ENCODE data around the gene RGS16. TPM values are rescaled to one million over a fixed set of nuclear protein-coding genes. Genes with fewer than 3 reads are reported as not detected.
A peak's percentile ranks its signal among the peaks of the same experiment; 100 is the strongest.

RGS16 gene
- total and polyA plus RNA-seq, 5 experiments from 2014 or later, result 0.41 to 0.49 TPM; not detected in 3

GRCh38 chr1:182587666-182588499 lies 16.3 kb downstream of the RGS16 start:
- Mint-ChIP-seq H3K27me3 (peaks cover 0 to 2% (median 0%) of the 10 kb centered on the region in 5 donors), H3K36me3 (peaks cover 24 to 35% (median 33%) of the 10 kb centered on the region in 3 donors), H3K27ac (peak overlapping the region; percentile 97 to 100 (median 99)), H3K4me3 (peak overlapping the region; percentile 94 to 98 (median 97)), H3K9me3 (no peaks in the 10 kb centered on the region), H3K4me1 (peaks cover 34 to 62% (median 55%) of the 10 kb centered on the region in 4 donors)
- POLR2A ChIA-PET, result interaction anchor here (0.5 to 1.6 kb wide), 11 partner anchors 9 to 336 kb away, joined by 3 to 8 read pairs (median 4); no protein-coding TSS in a partner anchor
- peak; percentile 7 to 9 for ATAC-seq
- DNase-seq, result peak in 1 of 10 donors; percentile 17

DNA sequence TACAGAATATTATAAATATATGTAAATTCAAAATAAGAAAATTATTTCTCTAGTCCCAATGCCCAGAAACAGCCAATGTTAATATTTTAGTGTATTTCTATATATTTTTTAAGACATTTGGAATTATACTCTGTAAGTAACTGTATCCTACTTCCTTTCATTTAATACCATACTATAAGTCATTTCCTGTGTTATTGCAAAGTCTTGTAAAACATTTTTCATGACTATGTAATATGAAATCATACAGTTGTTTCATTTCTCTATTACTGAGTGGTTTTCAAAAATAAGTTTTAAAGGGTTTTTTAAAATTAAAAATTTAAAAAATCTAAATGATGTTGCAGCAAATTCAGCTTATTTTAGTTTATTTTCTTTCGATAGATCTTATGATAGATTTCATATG lies 17.1 kb downstream of the RGS16 start:
- Mint-ChIP-seq H3K27me3 (no peaks in the 10 kb centered on the region), H3K9me3 (no peaks in the 10 kb centered on the region), H3K4me1 (peaks cover 34 to 70% (median 63%) of the 10 kb centered on the region in 4 donors), H3K27ac (peak overlapping the region in 1 of 10 donors; percentile 100), H3K36me3 (peaks cover 24 to 43% (median 40%) of the 10 kb centered on the region in 3 donors), H3K4me3 (peak overlapping the region in 1 of 10 donors; percentile 98)
- no peak for DNase-seq
- POLR2A ChIA-PET, result no interaction called here
- ATAC-seq, result no peak

GRCh38 chr1:182586380-182586779 lies 17.8 kb downstream of the RGS16 start:
- H3K36me3 Mint-ChIP-seq, result peaks cover 24 to 50% (median 44%) of the 10 kb centered on the region in 3 donors
- ATAC-seq (no peak), DNase-seq (no peak)
- no peak overlapping the region for H3K27ac Mint-ChIP-seq
- H3K4me3 Mint-ChIP-seq, result peak overlapping the region in 9 of 10 donors; percentile 15 to 77 (median 70)
- H3K9me3 Mint-ChIP-seq, result no peaks in the 10 kb centered on the region
- POLR2A ChIA-PET, result no interaction called here
- H3K27me3 Mint-ChIP-seq, result no peaks in the 10 kb centered on the region
- H3K4me1 Mint-ChIP-seq, result peaks cover 34 to 73% (median 66%) of the 10 kb centered on the region in 4 donors

DNA sequence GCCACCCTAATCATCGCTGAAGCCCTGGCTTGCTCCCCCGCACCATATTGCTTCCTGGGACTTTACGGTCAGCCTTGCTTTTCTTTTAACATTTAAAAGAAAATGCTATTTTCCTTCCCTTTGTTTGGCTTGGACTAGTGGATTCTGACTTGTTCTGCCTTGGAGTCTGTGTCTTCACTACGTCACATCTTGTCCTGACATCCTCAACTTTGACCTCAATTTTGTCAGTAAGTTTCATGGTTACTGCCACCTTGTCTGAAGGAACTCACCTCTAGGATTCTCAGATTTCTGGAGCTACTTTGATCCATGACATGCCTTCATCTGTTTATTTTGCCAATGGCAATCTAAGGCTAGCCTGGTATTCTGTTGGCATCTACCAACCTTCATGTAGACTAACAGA lies 19.4 kb downstream of the RGS16 start:
- H3K36me3 Mint-ChIP-seq, result peaks cover 32 to 66% (median 58%) of the 10 kb centered on the region in 3 donors
- ATAC-seq (no peak), DNase-seq (no peak)
- H3K27me3 Mint-ChIP-seq, result no peaks in the 10 kb centered on the region
- no peaks in the 10 kb centered on the region for H3K9me3 Mint-ChIP-seq
- H3K4me1 Mint-ChIP-seq, result peaks cover 42 to 74% (median 71%) of the 10 kb centered on the region in 4 donors
- H3K4me3 Mint-ChIP-seq, result peak overlapping the region; percentile 52 to 79 (median 72)
- POLR2A ChIA-PET, result no interaction called here
- H3K27ac Mint-ChIP-seq, result peak overlapping the region in 4 of 10 donors; percentile 22 to 66 (median 44)

- Mint-ChIP-seq H3K36me3 (peaks cover 20 to 90% (median 65%) of the 10 kb centered on the region in 3 donors), H3K4me1 (peaks cover 36 to 66% (median 61%) of the 10 kb centered on the region in 4 donors), H3K27ac (peak overlapping the region in 1 of 10 donors; percentile 41), H3K9me3 (no peaks in the 10 kb centered on the region), H3K27me3 (no peaks in the 10 kb centered on the region), H3K4me3 (no peak overlapping the region)
- ATAC-seq (no peak), DNase-seq (no peak)
- POLR2A ChIA-PET, result no interaction called here
Measured at GRCh38 chr1:182580736-182581135, 23.5 kb downstream of the RGS16 start.

GRCh38 chr1:182575540-182576149 lies 28.5 kb downstream of the RGS16 start:
- Mint-ChIP-seq H3K4me3 (no peak overlapping the region), H3K4me1 (peaks cover 13 to 26% (median 19%) of the 10 kb centered on the region in 4 donors), H3K27me3 (no peaks in the 10 kb centered on the region), H3K27ac (no peak overlapping the region), H3K36me3 (peaks cover 26 to 79% (median 55%) of the 10 kb centered on the region in 3 donors), H3K9me3 (no peaks in the 10 kb centered on the region)
- POLR2A ChIA-PET, result no interaction called here
- DNase-seq (no peak), ATAC-seq (no peak)

DNA sequence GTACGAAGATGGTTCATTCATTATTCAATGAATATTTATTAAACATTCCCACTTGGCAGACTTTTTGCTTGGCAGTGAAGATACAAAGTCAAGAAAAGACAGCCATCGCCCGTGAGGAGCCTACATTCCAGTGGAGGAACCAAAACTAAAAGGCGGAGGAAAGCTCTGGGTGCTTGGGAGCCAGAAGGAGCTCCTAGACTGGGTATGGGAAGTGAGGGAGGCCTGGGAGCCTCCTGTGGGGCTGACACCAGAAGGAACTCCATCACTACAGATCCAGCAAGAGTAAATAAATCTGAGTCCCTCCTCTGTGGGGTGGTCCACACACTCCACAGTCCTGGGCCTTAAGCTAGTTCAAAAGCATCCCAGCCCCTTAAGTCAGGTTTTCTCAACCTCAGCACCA lies 30.0 kb downstream of the RGS16 start:
- ATAC-seq (no peak), DNase-seq (no peak)
- H3K27me3 Mint-ChIP-seq, result no peaks in the 10 kb centered on the region
- peaks cover 5 to 18% (median 14%) of the 10 kb centered on the region in 4 donors for H3K4me1 Mint-ChIP-seq
- peaks cover 14 to 64% (median 46%) of the 10 kb centered on the region in 3 donors for H3K36me3 Mint-ChIP-seq
- POLR2A ChIA-PET, result no interaction called here
- no peak overlapping the region for H3K4me3 Mint-ChIP-seq
- H3K27ac Mint-ChIP-seq, result no peak overlapping the region
- no peaks in the 10 kb centered on the region for H3K9me3 Mint-ChIP-seq

DNA sequence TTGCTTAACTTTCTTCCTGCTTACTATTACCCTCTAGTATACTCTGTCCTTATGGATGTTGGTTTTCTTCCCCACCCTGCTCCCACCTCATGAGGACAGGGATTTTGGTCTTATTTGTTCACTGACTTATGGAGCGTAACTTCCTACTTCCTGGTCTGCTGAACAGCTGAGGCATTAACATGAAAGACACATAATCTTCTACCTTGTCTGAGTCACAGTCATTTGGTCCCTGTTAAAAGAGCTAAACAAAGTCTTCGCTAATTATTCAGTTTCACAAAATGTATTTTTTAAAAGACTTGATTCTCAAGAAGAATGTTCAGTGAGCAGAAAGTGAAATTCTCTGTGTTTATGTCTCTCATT lies 33.6 kb downstream of the RGS16 start:
- POLR2A ChIA-PET, result no interaction called here
- no peak for DNase-seq
- H3K27ac Mint-ChIP-seq, result no peak overlapping the region
- no peak for ATAC-seq
- peaks cover 0 to 1% (median 0%) of the 10 kb centered on the region in 5 donors for H3K27me3 Mint-ChIP-seq
- H3K4me3 Mint-ChIP-seq, result no peak overlapping the region
- H3K36me3 Mint-ChIP-seq, result peaks cover 10 to 34% (median 27%) of the 10 kb centered on the region in 3 donors
- H3K4me1 Mint-ChIP-seq, result peaks cover 0 to 3% (median 0%) of the 10 kb centered on the region in 4 donors
- no peaks in the 10 kb centered on the region for H3K9me3 Mint-ChIP-seq

DNA sequence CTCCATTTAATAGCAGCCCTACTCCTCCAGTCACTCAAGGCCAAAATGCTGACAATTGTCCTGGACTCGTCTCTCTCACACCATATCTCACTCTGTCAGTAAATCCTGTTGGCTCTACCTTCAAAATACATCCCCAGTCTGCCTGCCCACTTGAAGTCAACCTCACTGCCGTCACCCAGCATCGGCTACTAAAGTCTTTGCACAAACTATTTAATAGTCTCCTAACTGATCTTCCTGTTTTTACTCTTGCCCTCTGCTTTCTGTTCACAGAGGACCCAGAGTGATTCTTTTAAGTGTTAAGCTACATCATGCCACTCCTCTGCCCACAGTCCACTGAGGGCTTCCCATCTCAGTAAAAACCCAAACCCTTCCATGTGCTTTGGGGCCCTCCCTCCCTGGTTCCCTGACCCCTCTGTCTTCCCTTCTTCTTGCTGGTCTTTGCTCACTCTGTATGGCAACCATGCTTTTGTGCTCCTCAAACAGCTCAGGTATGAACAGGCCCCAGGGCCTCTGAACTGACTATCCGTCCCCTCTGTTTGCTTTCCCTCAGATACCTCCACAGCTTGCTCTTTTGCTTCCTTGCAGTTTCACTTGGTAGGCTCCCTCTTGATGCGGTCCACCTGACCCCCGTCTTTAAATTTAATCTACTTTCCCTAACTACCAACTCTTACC lies 34.1 kb downstream of the RGS16 start:
- Mint-ChIP-seq H3K27me3 (peaks cover 0 to 1% (median 0%) of the 10 kb centered on the region in 5 donors), H3K4me1 (peaks cover 0 to 3% (median 0%) of the 10 kb centered on the region in 4 donors), H3K4me3 (no peak overlapping the region), H3K27ac (no peak overlapping the region), H3K36me3 (peaks cover 8 to 28% (median 23%) of the 10 kb centered on the region in 3 donors), H3K9me3 (no peaks in the 10 kb centered on the region)
- no peak for DNase-seq
- POLR2A ChIA-PET, result no interaction called here
- no peak for ATAC-seq

DNA sequence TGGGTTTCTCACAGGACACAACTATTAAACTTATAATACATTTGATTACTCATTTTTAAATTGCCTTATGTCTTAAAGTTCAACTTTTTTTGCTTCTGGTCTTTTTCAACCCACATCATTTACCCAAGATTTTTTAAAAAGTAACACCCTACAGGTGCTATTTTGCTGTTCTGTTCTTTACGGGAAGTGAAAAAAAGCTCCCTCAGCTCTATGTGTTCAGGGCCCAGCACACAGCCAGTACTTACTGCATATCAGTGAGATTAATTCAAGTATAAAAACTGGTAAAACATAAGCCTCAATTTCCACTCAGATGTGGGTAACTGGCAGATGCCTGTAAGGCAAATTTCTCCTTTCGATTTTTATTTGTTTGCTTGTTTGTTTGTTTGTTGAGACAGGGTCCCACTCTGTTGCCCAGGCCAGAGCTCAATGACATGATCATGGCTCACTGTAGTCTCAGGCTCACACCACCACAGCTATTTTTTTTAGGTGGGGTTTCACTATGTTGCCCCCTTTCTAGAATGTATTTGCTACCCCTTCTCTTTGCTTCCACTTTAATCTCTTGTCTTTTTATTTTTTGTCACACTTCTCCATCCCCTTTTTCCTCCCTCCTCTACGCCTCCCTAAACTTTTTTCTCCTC lies 35.4 kb downstream of the RGS16 start:
- DNase-seq (no peak), ATAC-seq (no peak)
- no peak overlapping the region for H3K27ac Mint-ChIP-seq
- peaks cover 0 to 3% (median 0%) of the 10 kb centered on the region in 4 donors for H3K4me1 Mint-ChIP-seq
- H3K36me3 Mint-ChIP-seq, result peaks cover 8 to 16% (median 15%) of the 10 kb centered on the region in 3 donors
- POLR2A ChIA-PET, result no interaction called here
- H3K4me3 Mint-ChIP-seq, result no peak overlapping the region
- no peaks in the 10 kb centered on the region for H3K9me3 Mint-ChIP-seq
- peaks cover 0 to 1% (median 0%) of the 10 kb centered on the region in 5 donors for H3K27me3 Mint-ChIP-seq

- POLR2A ChIA-PET, result no interaction called here
- peaks cover 0 to 3% (median 0%) of the 10 kb centered on the region in 4 donors for H3K4me1 Mint-ChIP-seq
- peaks cover 0 to 1% (median 0%) of the 10 kb centered on the region in 5 donors for H3K27me3 Mint-ChIP-seq
- no peak overlapping the region for H3K4me3 Mint-ChIP-seq
- H3K27ac Mint-ChIP-seq, result no peak overlapping the region
- DNase-seq, result no peak
- H3K9me3 Mint-ChIP-seq, result no peaks in the 10 kb centered on the region
- no peak for ATAC-seq
- peaks cover 0 to 7% (median 4%) of the 10 kb centered on the region in 3 donors for H3K36me3 Mint-ChIP-seq
Measured at GRCh38 chr1:182567629-182568028, 36.6 kb downstream of the RGS16 start.

- DNase-seq, result no peak
- Mint-ChIP-seq H3K4me3 (no peak overlapping the region), H3K36me3 (peaks cover 0 to 5% (median 0%) of the 10 kb centered on the region in 3 donors), H3K9me3 (no peaks in the 10 kb centered on the region), H3K4me1 (no peaks in the 10 kb centered on the region), H3K27ac (no peak overlapping the region), H3K27me3 (peaks cover 0 to 1% (median 0%) of the 10 kb centered on the region in 5 donors)
- no peak for ATAC-seq
- POLR2A ChIA-PET, result no interaction called here
Measured at GRCh38 chr1:182565537-182565936, 38.7 kb downstream of the RGS16 start.
